Measurements from ENCODE around the gene EDIL3.
A peak's percentile ranks its signal among the peaks of the same experiment; 100 is the strongest.

EDIL3 gene, protein sequence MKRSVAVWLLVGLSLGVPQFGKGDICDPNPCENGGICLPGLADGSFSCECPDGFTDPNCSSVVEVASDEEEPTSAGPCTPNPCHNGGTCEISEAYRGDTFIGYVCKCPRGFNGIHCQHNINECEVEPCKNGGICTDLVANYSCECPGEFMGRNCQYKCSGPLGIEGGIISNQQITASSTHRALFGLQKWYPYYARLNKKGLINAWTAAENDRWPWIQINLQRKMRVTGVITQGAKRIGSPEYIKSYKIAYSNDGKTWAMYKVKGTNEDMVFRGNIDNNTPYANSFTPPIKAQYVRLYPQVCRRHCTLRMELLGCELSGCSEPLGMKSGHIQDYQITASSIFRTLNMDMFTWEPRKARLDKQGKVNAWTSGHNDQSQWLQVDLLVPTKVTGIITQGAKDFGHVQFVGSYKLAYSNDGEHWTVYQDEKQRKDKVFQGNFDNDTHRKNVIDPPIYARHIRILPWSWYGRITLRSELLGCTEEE

DNA sequence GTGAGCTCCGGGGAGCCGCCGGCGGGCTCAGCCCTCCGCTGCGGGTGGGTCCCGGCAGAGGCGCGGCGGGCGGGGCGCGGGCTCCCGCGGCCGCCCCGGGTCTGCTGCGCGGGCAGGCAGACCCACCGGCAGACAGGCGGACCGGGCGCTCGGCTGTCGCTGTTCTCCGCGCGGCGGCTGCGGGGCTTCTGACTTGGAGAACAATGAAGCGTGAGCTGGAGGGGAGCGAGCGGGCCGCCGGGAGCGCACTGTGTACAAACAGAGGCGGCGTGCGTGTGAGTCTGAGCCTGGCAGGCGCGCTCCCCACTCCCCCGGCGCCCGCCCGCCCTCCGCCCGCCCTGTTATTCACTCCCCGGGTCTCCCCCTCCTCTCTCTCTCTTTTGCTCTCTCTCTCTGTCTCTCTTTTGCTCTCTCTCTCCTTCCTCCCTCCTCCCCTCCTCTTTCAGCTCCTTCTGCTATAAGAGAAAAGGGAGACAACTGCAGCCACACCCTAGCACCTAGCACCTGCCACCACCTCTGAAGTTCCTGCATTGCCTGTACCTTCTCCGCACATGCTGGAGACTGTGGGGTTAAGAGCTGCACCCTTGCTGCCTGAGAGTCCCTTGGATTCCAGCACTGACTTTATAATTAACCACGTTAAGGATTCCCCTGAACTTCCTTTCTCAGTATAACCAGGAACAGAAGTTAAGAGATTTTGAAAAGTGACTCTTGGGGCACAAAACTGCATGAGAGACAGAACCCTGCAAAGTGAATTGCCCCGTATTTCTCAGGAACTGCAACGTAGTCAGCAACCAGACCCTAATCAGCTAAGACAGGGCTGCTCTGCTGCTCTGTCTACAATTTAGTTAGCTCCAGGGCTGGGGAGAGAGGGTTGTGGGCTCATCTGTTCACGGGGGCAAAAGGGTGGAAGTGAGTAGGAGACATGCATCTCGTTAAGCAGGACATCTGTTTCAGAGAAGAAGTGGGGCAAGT is at the start of gene EDIL3:
TSS of gene EDIL3 (minus strand) at position 277 of the 972 bp plus-strand sequence. CDS start 506 bp downstream, outside the sequence.
- DNase-seq (ENCODE audit: low read depth): no peak

DNA sequence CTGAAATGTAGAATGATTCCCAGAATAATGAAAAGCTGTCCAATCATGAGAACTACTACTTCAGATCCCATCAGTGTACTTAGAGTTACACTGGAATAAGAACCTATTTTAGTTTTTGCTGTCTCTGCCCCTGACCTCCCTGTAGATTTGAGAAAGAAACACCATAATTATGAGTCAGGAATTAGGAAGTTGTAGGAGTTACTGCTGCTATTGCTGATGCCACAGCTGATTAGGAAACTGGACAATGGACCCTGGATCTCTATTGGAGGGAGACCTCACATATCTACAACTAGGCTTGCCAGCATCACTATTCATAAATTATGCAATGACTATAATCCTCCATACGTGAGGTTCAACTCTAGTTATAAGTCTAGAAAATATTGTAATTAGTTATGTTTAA is 48.8 kb upstream of the EDIL3 start:
- peak; percentile 36 for DNase-seq (ENCODE audit: low read depth)

DNA sequence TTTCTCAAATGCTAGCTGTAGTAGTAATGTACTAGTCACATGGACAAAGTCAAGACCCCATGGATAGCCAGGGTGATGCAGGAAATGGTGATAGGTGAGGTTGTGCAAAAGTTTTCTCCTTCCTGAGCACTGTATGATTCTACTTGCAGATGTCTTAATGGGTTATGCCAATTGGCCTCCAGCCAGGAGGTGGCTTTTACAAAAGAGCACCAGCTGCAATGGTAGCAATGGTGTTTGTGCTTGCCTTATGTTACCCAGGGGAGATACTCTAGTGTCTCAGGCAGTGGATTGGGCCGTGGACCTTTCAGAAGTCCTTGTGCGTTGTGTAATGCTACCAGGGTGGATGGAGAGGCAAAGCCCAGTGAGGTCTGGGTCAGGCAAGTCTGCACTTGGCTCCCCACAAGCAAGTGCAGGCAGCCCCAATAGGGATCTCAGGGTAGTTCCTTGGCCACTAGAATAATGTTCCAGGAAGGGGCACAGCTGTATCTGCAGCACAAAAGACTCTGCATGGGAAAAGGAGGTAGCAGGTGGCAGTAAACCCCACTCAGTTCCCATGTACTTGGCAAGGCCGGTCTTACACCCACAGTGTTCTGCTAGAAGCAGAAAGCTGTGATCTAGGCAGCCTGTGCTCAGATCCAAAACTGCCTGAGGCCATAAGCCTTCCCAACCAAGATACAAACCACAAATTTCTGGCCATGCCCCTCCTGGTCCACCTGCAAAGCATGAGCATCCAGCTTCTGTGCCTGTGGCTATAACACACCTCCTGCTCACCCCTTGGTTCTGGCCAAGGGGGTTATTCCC is 46.4 kb upstream of the EDIL3 start:
- no peak for DNase-seq (ENCODE audit: low read depth)

DNA sequence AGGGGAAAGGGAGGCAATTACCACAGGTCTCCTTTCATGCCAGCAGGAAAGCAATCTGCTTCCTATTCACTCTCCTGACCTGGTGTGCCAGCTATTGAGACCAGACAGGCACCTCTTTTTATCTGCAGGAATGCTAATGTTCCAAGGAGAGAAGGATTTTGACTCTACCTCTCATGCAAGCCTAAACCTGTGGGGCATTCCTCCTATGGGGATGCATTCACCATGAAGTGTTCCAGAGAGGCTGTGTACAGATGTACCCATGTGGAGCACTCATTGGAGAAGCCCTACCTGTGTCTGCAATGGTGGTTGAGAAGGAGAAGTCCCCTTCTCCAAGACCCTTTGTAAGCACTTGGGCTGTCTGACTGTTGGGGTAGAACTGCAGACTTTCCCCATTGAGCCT is 45.4 kb upstream of the EDIL3 start:
- DNase-seq (ENCODE audit: low read depth): no peak

DNA sequence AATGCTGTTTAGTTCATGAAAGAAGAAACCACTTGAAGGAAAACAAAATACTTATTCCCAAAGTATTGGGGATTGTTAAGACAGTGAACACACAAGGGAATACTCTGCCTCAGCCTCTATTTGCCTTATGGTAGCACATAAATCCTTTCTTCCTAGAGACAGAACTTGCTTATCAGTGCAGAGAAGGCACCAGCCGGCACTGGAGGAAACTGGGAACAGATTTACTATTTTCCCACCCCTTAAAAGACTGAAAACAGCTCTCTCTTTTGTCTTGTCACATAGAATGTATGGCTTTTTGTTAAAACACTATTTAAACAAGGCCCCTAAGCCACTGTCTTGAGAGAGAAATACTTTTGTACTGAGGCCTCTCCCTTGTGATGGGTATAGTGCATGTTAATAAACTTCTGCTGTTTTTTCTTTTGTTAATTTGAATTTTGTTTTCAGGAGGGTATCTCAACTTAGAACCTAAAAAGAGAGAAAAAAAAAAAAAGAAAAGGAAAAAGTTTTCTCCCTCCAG is 40.7 kb upstream of the EDIL3 start:
- no peak for DNase-seq (ENCODE audit: low read depth)

DNA sequence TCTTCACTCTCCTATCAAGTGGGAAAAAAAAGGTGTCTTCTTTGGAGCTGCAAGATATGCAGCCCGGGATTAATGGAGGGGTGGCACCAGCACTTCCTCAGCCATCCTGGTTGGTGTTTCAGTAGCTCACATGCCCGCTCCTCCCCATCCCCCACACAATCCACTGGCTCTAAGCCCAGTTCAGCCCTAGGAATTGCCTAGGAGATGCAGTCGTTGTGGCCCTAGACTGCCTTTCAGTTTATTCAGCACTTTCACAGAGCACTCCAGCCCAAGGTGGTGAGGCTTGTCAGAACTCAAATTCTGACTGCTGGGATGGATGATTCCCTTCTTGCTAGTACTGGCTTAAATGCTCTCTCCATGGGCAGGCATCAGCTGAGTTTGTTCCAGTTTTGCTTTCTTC is 35.1 kb upstream of the EDIL3 start:
- DNase-seq (ENCODE audit: low read depth): no peak

DNA sequence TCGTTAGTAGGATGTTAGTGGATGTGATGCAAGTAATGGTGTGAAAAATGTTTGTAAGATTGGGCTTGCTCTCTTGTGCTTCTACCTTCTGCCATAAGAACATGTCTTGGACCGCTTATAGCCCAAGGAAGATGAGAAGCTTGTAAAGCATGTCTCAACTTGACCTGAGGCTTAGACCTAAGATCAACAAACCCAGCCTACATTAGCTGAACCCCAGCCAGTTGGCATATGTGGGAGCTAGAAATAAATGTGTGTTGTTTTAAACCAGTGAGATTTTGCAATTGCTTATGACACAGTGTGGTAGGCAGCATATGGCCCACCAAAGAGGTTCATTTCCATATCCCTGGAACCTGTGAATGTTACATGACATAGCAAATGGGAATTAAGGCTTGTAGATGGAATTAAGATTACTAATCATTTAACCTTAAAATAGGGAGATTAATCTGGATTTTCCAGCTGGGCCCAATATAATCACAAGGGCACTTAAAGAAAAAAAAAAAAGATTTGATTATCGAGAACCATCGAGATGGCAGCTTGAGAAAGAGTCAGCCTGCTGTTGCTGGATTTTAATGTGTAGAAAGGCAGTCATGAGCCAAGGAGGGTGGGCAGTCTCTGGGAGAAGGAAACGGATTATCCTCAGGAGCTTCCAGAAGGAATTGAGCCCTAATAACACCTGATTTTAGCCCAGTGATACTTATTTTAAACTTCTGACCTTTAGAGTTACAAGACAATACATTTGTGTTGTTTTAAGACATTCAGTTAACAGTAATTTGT is 27.3 kb upstream of the EDIL3 start:
- peak; percentile 34 for DNase-seq (ENCODE audit: low read depth)

DNA sequence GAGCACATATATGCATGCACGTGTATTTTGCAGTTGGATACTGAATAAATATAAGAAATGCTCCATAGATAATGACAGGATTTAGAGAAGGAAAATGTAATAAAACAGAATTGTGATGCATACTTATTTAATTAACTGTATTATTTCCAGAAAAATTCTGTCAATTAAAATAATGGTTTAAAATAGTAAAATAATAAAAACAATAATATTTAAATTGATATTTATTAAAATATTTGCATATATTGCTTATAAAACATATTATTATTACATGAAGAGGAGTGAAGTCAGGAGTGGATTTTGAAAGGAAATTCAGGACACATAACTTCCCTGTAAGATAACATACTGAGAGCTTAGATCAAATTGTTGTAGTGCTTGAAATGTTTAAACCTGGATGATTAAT is 21.4 kb upstream of the EDIL3 start:
- DNase-seq (ENCODE audit: low read depth): no peak

DNA sequence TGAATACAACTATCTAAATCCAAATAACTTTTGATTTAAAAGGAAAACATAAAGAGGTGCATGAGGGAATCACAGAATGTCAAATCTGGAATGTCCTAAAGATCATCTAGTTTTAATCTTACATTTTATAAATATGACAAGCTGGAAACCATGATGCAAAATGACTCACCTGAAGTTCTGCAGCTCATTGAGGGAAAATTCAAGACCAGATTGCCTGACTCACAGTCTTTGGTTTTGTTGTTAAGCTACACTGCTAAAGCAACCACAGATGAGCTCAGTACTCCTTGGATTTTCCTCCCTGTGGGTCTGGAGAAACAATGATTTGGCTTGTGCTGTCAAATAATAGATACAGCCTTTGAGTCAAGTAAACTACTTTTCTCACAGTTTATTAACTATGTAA is 19.1 kb upstream of the EDIL3 start:
- peak; percentile 97 for DNase-seq (ENCODE audit: low read depth)

DNA sequence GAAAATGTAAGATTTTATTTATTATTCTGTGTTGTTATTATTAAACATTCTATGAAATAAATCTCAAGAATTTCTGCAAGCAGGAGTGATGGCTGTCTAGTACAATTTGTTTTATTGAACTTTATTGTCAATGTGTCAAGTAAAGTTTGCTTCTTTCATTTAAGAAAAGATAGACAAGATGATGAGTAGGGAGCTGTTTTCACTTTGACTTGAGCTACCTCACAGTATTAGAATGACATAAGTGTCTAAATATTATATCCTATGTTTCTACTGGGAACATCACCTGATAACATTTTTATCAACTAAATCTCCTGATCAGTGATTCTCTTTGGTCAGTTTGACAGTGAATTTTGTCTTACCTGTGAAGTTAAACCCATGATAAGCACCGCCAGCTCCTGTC is 12.7 kb upstream of the EDIL3 start:
- no peak for DNase-seq (ENCODE audit: low read depth)

DNA sequence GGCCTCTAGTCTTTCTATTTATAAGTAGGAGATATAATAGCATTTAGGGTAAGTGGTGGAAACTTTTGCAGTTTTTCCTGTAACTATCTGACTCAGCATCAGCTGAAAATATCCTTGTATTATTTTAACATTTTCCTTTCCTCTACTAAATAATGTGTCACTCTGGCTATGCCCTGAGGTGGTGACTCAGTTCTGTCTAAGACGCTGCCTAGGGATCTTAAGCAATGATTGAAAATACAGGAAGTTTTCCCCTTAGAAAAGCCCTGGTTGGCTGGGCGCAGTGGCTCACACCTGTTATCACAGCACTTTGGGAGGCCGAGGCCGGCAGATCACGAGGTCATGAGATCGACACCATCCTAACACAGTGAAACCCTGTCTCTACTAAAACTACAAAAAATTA is 9.3 kb upstream of the EDIL3 start:
- peak; percentile 88 for DNase-seq (ENCODE audit: low read depth)

DNA sequence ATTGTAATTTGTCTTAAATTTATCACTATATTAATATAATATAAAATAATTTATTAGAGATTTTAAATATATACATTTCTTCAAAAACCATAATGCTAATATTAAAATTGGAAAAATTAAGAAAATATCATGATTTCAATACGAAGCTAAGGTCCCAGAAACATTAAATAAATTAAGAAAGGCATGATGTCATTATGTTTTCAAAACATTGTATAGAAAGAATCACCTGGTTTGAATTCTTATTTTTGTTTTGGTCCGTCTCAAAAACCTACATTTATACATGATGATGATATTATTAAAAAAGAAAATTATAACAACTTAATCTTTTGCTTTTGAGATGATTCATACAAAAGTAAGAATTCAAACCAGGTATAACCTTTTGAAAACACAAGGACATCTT is 8.2 kb upstream of the EDIL3 start:
- no peak for DNase-seq (ENCODE audit: low read depth)

DNA sequence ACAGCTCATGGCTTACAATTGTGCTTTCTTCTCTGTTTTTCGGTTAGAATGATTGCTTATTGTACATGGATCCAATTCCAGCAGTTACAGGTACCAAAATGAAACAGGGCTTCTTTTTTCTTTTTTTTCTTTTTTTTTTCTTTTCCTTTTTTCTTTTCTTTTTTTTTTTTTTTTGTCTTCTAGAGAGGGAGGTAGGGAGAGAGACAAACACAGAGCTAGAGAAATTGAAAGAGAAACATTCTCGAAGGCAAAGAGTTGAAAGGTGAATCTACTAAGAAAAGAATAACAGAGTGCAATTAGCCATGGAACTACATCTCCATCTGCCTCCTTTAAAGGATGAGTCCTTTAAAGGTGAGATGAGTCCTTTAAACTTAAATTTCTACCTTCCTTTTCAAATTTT is 1.0 kb upstream of the EDIL3 start:
- DNase-seq (ENCODE audit: low read depth): no peak

DNA sequence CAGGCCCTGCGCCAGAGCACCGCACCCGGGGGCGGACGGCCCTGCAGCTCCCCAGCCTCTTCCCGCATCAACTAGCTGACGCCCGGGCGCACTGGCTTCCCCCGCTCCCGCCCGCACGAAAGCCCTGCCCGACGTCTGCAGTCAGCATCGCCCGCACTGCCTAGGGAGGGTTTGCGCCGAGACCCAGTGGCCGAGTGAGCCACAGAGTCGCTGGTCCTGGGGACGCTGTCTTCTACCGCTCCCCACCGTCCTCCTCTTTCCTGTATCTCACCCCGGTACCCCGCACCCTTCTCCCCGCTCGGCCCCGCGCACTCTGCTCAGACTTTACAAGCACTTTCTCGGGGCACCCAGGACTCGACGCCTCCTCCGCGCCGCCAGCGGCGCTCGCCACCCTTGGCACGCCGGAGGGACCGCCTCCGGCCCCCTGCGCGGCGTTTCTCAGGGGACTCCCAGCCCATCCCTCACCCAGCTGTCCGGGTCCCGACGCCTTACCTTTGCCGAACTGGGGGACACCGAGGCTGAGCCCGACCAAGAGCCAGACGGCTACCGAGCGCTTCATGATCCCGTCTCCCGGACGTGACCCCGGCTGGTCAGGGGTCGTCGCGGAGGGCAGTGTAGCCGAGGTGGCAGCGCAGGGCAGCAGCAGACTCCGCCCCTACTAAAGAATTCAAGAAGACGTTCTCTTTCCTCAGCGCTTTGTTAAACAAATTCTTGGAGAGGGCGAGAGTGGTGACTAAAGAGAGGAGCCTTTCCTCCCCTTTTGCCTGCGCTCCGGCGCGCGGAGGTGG is 670 bp downstream of the EDIL3 start:
- DNase-seq (ENCODE audit: low read depth): no peak

DNA sequence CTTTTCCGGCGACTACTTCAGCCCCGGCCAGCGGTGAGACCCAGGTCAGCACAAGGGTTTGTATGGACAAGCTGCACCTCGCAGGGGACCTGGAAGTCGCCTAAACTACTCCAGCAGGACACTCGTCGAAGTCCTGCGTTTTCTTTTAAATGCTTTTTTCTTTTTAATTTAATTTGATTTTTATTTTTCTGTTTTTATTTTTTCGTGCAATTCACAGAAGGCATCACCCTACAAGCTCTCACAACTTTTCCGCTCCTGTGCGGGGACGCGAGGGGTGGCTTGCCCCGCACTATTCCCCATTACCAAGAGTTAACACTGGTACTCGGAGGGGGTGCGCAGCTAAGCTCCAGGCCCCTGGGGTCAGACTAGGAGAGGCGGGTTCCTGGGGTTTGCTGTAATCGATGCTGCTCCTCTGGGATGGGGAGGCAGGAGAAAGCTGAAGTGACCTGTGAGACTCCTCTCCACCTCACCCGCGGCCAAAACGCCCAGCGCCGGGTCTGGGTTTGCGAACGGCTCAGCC is 1.3 kb downstream of the EDIL3 start:
- no peak for DNase-seq (ENCODE audit: low read depth)

DNA sequence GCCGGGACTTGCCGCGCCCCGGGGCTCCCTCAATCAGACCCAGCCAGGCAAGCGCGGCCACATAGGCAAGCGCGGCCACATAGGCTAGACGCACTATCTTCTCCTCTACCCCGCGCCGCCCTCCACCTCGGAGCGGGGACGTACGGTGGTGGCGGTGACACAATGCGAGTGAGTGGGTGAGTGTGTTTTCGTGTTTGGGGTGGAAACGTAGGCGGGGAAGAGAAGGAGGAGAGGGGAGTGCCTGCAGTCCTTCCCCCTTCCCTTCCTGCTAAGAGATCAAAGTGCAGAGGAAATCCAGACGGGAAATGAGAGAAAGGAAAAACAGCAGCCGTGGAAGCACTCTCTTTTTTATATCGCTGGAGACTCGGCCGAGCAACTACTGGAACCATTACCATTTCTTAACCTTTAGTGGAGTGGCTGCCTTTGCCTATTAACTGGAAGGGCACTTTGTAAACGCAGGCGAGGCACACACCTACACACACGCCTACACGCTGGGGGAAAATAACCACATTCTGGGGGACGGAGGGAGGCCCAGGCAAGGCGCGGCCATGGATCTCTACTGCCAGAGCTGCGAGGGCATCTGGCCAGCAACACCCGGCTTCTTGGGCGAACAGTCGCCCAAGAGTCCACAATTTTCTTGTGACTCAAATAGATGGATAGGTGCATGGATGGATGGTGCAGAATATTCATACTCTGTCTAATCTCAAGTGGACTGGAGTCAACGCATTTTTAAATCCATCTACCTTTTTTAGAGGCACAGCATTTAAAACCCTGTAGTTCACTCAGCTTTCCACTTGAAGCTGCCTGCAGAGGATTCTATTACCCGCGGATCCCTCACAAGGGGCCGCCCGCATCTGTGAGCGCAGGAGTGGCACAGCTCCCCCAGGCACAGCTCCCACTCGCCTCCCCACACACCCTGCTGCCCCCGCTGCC is 2.1 kb downstream of the EDIL3 start:
- DNase-seq (ENCODE audit: low read depth): no peak

DNA sequence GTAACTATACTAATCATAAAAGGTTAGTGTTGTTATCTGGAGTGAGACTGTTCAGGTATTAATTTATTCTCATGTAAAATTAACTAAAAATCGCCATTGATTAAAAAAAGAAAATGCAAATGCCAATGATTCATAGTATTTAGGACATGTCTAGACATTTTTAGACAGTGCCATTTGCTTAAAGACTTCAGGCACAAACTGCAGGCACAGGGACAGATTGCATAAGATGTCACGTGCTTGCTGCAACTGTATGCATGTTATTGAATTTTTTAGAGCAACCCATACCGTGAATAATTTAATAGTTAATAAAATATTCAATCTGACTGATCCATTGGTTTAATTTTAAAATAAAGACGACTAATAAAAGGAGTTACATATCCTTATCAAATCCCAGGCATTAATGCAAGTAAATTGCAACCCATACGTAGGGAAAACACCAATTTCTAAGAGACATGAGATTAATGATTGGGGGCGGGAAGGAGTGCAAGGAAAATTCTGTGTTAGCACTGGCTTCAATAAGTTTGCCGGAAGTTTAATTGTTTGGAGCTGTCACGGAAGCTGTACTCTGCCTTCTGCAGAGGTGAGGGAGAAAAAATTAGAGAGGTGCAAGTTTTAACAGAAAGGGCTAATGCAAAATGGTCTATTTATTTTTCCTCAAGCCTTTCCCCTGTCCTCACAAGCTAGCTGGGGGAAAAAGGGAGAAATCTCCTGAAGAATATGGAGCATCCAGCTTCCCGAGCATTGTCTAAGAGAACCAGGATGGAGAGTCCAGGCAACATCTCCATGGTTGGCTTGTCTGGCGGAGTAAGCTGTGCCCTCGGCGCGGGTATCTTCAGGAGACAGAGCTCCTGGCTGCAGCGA is 2.9 kb downstream of the EDIL3 start:
- no peak for DNase-seq (ENCODE audit: low read depth)

DNA sequence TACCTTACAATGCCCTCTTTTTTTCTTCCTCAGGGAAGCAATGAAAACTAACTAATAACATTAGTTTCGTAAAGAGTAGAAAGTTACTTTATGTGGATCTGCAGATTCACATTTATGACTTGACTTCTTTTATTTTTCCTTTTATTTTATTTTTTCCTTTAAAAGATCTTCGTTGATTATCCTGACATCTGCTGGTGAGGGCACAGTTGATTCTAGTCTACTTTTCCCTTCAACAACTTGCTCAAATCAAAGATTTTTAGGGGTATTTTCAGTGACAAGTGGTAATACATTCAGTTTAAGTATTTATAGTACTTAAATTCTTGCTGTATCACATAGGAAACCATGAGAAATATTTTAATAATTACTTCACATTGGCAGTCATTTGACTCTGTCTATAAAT is 4.9 kb downstream of the EDIL3 start:
- no peak for DNase-seq (ENCODE audit: low read depth)
